GM12875 (cell line): ENCODE measurements around the gene MINDY4.

ENCODE experiments used
- H3K4me3 ChIP-seq: one replicate; pipeline ENCODE4 v1.5.1; 2011; ENCODE audit warnings: low read depth, low read length, control low read depth
- TF ChIP-seq, protein P1 (sequence below): IDR thresholded peaks from 2 replicates; pipeline ENCODE4 v1.5.1; 2011; ENCODE audit warnings: low read depth, mild to moderate bottlenecking, control low read depth, inconsistent platforms, low read length, moderate library complexity, borderline replicate concordance; ENCODE audit not compliant: insufficient read depth

The MINDY4 gene

DNA sequence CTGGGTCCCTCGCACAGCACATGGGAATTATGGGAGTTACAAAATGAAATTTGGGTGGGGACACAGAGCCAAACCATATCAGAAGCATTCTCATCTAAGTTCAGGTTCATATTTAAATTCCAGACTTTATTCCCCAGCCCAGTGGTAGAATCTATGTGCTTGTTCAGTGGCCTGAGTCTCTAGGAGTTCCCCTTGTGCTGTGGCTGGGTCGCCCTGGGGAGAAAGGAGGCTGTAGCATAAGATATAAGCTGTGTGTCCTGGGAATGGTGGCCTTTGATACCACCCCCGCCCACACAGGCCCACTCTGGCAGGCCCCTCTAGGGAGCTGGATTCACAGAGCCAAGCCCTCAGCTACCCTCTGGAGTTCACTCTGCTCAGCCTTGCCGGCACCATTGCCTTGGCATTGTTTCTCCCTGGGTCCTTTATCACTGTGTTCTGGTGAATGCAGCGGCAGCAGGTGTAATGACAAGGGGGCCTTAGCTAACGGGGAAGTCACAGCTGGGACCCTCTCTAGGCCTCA is 64.2 kb downstream of the MINDY4 start:
- no peak overlapping the region for H3K4me3 ChIP-seq
- TF ChIP-seq, protein P1, sequence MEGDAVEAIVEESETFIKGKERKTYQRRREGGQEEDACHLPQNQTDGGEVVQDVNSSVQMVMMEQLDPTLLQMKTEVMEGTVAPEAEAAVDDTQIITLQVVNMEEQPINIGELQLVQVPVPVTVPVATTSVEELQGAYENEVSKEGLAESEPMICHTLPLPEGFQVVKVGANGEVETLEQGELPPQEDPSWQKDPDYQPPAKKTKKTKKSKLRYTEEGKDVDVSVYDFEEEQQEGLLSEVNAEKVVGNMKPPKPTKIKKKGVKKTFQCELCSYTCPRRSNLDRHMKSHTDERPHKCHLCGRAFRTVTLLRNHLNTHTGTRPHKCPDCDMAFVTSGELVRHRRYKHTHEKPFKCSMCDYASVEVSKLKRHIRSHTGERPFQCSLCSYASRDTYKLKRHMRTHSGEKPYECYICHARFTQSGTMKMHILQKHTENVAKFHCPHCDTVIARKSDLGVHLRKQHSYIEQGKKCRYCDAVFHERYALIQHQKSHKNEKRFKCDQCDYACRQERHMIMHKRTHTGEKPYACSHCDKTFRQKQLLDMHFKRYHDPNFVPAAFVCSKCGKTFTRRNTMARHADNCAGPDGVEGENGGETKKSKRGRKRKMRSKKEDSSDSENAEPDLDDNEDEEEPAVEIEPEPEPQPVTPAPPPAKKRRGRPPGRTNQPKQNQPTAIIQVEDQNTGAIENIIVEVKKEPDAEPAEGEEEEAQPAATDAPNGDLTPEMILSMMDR = no peak

DNA sequence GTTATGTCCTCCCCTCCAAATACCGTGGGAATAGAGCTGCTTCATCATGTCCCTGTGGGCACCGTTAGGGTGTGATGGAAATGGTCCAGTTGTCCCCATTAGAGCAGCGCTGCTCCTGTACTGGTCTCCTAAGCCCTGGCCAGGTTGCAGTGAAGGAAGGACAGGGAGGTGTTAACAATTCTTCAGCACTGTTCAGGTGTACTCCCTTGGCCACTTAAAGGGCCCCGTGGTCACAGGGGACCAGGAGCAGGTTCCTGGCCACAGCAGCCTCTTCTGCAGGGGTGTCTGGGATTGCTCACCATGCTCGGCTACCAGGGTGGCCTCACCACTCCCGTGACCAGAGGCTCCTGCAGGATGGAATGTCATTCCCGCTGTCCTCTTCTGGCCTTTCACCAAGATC is 65.8 kb downstream of the MINDY4 start:
- TF ChIP-seq, protein P1 = no peak

DNA sequence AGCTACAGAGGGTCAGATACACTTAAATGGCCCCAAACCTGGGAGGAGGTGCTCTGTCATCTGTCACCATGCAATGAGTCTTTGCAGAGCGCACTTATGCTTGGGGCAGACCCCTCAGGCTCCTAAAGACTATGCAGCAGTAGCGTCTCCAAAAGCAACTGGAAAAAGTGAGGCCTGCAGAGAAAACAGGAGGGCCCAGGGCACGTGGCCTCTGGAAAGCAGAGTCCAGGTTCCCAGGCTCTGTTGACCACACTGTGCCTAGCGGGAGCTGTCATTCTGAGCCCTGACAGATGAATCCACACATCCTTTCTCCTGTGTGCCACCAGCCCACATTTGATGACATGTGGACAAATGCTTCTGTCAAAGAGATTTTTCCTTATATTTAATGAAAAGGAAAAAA is 66.4 kb downstream of the MINDY4 start:
- no peak overlapping the region for H3K4me3 ChIP-seq
- TF ChIP-seq, protein P1 = no peak

More for the DNA sequence above, 65.8 kb downstream of the MINDY4 start:
- no peak overlapping the region for H3K4me3 ChIP-seq

DNA sequence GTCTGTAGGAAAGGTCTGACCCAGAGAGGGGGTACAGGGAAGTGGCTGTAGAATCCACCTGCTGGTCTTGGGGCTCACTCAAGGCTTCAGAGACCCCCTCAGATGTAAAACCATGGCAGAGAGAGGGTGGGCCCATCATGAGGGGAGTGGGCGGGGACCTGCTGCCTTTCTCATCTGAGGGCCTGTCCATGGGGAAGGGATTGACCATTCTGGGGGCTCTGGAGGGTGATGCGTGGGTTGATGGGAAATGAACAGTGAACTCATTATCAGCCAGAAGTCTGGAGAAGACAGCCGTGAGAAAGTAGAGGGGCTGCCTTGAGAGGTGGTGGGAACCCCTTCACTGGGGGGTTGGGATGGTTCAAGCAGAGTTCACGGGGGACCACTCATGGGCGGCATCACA is 66.8 kb downstream of the MINDY4 start:
- TF ChIP-seq, protein P1 = no peak
- no peak overlapping the region for H3K4me3 ChIP-seq

DNA sequence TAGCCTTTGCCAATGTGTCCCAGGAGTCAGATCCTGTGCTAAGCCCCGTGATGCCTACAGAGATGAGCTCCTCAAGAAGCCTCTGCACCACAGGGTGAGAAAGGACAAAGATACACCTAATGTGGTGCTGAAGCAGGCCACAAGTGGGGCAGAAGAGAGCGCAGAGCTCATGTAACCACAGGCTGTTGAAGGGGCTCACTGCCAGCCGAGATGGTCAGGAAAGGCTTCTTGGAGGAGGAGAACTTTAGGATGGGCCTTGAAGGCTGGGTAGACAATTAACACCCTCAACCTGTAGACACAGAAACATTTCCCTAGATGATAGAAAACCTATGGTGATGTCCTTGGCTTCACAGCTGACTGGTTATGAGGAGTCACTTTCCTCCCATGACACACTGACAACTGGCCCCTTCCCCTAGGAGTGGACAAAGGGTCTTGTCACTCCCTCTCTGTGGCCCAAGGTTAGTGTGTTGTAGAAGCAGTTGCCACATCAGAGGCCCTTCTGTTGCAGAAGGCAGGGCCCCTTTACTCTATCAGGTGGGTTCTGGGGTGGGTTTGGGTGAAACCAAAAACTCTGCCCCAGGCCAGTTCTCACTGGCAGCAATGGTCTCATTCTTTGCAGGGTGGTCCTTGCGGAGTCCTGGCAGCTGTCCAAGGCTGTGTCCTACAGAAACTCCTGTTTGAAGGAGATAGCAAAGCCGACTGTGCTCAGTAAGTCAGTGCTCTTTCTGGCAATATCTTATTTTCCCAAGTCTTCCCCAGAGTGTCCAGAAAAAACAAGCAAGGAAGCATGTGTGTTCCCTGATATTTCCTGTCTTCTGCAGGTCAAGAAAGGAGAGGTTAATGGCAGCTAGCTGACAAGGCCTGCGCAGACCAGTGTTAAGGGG is 69.2 kb downstream of the MINDY4 start:
- TF ChIP-seq, protein P1 = no peak
- H3K4me3 ChIP-seq = no peak overlapping the region

DNA sequence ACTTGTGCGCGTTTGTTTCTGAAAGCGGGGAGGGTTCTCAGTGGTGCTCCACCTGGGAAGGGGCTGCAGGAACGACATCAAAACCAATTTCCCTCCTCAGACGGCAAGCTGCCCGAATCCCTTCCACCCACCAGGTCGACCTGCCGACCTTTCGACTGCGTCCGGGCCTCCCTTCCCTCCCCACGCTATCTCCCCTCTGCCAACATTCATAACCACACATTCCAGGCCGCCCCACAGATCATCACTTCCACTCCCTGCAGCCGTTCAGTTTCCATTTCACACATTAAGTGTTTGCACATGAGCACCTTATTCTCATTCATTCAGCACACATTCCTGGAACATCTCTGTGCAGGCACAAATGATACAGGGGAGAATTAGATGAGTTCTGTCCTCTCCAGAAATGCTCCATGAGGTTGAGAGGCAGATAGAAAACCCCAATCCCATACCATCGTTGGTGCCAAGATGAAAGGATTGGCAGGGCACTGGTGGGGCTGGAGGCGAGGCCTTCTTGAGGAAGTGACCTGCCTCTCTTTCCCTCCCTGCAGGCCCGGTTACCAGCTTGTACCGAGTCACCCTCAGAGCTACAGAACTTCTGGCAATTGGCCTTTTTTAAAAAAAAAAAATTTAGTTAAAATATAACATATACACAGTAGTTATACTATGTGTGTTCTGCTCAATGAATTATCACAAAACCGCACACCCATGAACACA is 70.0 kb downstream of the MINDY4 start:
- TF ChIP-seq, protein P1 = no peak

More for the DNA sequence above, 70.0 kb downstream of the MINDY4 start:
- H3K4me3 ChIP-seq = no peak overlapping the region
